ENCODE results near the gene ALK.

Gene ALK

DNA sequence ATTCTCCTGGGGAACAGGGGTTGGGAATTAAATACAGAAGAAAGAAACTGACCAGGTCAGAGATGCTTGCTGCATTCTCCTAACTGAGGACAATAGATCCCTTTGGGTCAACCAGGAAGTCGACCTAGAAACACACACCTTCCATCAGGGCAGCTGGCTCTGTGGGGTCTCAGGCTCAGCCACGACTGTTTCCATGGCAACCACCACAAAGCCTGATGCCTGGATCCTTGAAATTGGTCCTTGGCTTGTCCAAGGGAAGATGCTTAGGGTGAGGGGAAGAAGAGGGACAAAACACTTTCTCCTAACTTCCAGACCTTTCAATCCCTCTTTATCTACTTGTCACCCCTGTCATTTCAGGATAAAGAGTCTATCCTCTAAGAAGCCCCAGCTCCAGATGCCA, 194.4 kb downstream of the ALK start:
- TF ChIP-seq YY1 (IDR thresholded peaks at IDR 0.05; ENCODE audit: low read depth): no peak
- no peak for TF ChIP-seq RAD21 (IDR thresholded peaks at IDR 0.05; ENCODE audit: low read depth)
- TF ChIP-seq TCF12 (IDR thresholded peaks at IDR 0.05; ENCODE audit: low read depth): no peak
- TF ChIP-seq CEBPB (IDR thresholded peaks at IDR 0.05): no peak
- TF ChIP-seq, protein P1, sequence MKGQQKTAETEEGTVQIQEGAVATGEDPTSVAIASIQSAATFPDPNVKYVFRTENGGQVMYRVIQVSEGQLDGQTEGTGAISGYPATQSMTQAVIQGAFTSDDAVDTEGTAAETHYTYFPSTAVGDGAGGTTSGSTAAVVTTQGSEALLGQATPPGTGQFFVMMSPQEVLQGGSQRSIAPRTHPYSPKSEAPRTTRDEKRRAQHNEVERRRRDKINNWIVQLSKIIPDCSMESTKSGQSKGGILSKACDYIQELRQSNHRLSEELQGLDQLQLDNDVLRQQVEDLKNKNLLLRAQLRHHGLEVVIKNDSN (IDR thresholded peaks at IDR 0.05): no peak

DNA sequence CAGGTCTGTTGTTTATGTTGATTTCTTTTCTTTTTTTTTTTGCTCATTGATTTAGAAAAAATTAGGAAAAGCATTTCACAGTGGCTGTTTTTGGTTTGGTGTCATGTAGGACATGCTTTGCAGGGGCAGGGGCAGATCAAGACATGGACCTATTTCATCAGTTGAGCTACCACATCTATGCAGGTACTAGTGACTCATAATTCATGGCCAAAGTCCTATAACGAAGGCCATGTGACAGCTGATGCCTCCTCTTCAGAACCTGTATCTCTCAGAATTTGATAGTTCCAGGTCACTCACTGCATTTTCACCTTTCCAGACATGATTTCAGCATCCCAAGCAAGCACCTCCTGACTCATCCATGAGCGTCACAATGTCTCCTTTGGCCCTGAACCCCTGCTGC, 195.8 kb downstream of the ALK start:
- TF ChIP-seq ZBTB7A (IDR thresholded peaks at IDR 0.05; ENCODE audit: low read depth) (no peak), TEAD4 (IDR thresholded peaks at IDR 0.05) (no peak), TAF1 (IDR thresholded peaks at IDR 0.05; ENCODE audit: low read depth) (no peak), CEBPB (IDR thresholded peaks at IDR 0.05) (no peak), RAD21 (IDR thresholded peaks at IDR 0.05; ENCODE audit: low read depth) (no peak), TCF12 (IDR thresholded peaks at IDR 0.05; ENCODE audit: low read depth) (no peak), FOXM1 (IDR thresholded peaks at IDR 0.05; ENCODE audit: borderline replicate concordance, low read depth) (no peak), CREB1 (IDR thresholded peaks at IDR 0.05; ENCODE audit: low read depth) (no peak), EGR1 (IDR thresholded peaks at IDR 0.05) (no peak), EP300 (IDR thresholded peaks at IDR 0.05; ENCODE audit: borderline replicate concordance) (no peak), NFIC (IDR thresholded peaks at IDR 0.05) (no peak), YY1 (IDR thresholded peaks at IDR 0.05; ENCODE audit: low read depth) (no peak)
- TF ChIP-seq, protein P2, sequence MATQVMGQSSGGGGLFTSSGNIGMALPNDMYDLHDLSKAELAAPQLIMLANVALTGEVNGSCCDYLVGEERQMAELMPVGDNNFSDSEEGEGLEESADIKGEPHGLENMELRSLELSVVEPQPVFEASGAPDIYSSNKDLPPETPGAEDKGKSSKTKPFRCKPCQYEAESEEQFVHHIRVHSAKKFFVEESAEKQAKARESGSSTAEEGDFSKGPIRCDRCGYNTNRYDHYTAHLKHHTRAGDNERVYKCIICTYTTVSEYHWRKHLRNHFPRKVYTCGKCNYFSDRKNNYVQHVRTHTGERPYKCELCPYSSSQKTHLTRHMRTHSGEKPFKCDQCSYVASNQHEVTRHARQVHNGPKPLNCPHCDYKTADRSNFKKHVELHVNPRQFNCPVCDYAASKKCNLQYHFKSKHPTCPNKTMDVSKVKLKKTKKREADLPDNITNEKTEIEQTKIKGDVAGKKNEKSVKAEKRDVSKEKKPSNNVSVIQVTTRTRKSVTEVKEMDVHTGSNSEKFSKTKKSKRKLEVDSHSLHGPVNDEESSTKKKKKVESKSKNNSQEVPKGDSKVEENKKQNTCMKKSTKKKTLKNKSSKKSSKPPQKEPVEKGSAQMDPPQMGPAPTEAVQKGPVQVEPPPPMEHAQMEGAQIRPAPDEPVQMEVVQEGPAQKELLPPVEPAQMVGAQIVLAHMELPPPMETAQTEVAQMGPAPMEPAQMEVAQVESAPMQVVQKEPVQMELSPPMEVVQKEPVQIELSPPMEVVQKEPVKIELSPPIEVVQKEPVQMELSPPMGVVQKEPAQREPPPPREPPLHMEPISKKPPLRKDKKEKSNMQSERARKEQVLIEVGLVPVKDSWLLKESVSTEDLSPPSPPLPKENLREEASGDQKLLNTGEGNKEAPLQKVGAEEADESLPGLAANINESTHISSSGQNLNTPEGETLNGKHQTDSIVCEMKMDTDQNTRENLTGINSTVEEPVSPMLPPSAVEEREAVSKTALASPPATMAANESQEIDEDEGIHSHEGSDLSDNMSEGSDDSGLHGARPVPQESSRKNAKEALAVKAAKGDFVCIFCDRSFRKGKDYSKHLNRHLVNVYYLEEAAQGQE (IDR thresholded peaks at IDR 0.05; ENCODE audit: low read depth): no peak
- TF ChIP-seq, protein P3, sequence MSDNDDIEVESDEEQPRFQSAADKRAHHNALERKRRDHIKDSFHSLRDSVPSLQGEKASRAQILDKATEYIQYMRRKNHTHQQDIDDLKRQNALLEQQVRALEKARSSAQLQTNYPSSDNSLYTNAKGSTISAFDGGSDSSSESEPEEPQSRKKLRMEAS (IDR thresholded peaks at IDR 0.05): no peak
- TF ChIP-seq, protein P1 (IDR thresholded peaks at IDR 0.05): no peak

DNA sequence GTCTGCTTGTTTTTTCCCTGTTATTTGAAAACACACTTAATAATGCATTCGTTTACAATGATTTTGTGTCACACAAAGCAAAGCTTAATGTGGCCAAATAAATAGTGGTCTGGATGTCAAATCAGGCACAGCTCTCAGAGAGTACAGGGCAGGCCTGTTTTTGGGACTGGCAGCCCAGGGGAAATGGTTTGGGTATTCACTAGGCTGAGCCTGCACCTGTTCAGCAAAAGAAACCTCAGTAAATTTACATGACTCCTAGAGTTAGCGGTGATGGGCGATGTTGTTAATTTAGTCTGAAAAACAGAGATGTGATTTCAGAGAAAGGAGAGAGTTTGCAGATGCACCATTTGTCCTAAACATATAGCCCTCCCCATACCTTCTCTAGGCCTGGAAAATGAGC, 197.1 kb downstream of the ALK start:
- TF ChIP-seq, protein P2 (IDR thresholded peaks at IDR 0.05; ENCODE audit: low read depth): no peak
- TF ChIP-seq YY1 (IDR thresholded peaks at IDR 0.05; ENCODE audit: low read depth) (no peak), RAD21 (IDR thresholded peaks at IDR 0.05; ENCODE audit: low read depth) (no peak), CREB1 (IDR thresholded peaks at IDR 0.05; ENCODE audit: low read depth) (no peak), ZBTB7A (IDR thresholded peaks at IDR 0.05; ENCODE audit: low read depth) (no peak), EGR1 (IDR thresholded peaks at IDR 0.05) (no peak), CEBPB (IDR thresholded peaks at IDR 0.05) (no peak), TEAD4 (IDR thresholded peaks at IDR 0.05) (no peak), EP300 (IDR thresholded peaks at IDR 0.05; ENCODE audit: borderline replicate concordance) (no peak), FOXM1 (IDR thresholded peaks at IDR 0.05; ENCODE audit: borderline replicate concordance, low read depth) (no peak), TAF1 (IDR thresholded peaks at IDR 0.05; ENCODE audit: low read depth) (no peak), TCF12 (IDR thresholded peaks at IDR 0.05; ENCODE audit: low read depth) (no peak), NFIC (IDR thresholded peaks at IDR 0.05) (no peak)
- TF ChIP-seq, protein P1 (IDR thresholded peaks at IDR 0.05): no peak
- TF ChIP-seq, protein P3 (IDR thresholded peaks at IDR 0.05): no peak

DNA sequence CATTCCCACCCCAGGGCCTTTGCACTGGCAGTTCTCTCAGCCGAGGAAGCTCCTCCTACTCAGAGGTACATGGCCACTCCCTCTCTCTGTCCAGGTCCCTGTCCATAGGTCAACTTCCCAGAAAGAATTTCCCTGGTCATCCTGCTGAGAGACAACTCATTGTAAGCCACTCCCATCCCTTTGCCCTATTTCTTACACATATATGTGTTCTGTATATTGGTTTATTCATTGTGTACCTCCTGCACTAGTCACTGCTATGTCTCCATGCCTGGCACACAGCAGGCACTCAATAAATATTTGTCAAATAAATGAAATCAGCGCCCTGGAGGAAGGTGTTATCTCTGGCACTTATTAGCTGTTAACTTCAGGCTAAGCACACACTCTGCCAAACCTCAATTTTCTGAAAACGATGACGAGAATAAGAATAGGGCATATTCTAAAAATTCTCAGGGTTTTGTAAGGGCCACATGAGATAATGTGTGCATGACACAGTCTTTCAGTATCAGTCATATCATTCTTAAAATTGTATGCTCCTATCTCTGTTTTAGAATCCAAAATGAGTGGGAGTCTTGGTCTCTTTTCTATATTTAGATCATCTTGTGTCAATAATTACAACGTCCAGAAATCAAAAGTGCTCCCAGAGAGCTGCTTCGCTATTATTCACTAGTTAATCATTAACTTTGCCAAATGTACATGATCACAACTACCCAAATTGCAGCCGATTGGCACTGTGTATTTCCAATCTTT, 198.0 kb downstream of the ALK start:
- TF ChIP-seq RAD21 (IDR thresholded peaks at IDR 0.05; ENCODE audit: low read depth) (no peak), NFIC (IDR thresholded peaks at IDR 0.05) (no peak), EGR1 (IDR thresholded peaks at IDR 0.05) (no peak), FOXM1 (IDR thresholded peaks at IDR 0.05; ENCODE audit: borderline replicate concordance, low read depth) (no peak), TAF1 (IDR thresholded peaks at IDR 0.05; ENCODE audit: low read depth) (no peak), YY1 (IDR thresholded peaks at IDR 0.05; ENCODE audit: low read depth) (no peak), TEAD4 (IDR thresholded peaks at IDR 0.05) (no peak), TCF12 (IDR thresholded peaks at IDR 0.05; ENCODE audit: low read depth) (no peak)
- TF ChIP-seq, protein P1 (IDR thresholded peaks at IDR 0.05): no peak

DNA sequence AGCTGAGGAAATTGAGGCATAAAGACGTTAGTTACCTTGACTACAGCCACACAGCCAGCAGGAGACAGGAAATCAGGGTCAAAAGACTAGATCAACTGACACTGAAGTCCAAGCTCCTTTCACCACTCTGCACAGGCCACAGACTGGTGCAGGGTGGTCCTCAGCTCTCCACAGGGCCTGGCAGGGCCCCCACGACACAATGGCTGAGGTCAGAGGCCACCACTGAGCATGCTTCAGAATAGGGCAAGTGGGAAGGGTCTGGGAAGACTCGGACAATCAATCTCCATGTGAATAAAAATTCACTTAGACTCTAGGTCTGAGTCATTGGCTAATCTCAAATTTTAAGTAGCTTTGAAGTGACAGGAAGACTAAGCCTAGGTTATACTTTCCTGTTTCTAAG, 201.7 kb downstream of the ALK start:
- TF ChIP-seq TAF1 (IDR thresholded peaks at IDR 0.05; ENCODE audit: low read depth): no peak
- TF ChIP-seq, protein P3 (IDR thresholded peaks at IDR 0.05): no peak
- no peak for TF ChIP-seq CREB1 (IDR thresholded peaks at IDR 0.05; ENCODE audit: low read depth)
- no peak for TF ChIP-seq EP300 (IDR thresholded peaks at IDR 0.05; ENCODE audit: borderline replicate concordance)
- TF ChIP-seq FOXM1 (IDR thresholded peaks at IDR 0.05; ENCODE audit: borderline replicate concordance, low read depth): no peak
- no peak for TF ChIP-seq EGR1 (IDR thresholded peaks at IDR 0.05)
- no peak for TF ChIP-seq YY1 (IDR thresholded peaks at IDR 0.05; ENCODE audit: low read depth)
- no peak for TF ChIP-seq CEBPB (IDR thresholded peaks at IDR 0.05)
- TF ChIP-seq, protein P1 (IDR thresholded peaks at IDR 0.05): no peak
- TF ChIP-seq ZBTB7A (IDR thresholded peaks at IDR 0.05; ENCODE audit: low read depth): no peak
- TF ChIP-seq, protein P2 (IDR thresholded peaks at IDR 0.05; ENCODE audit: low read depth): no peak
- no peak for TF ChIP-seq TCF12 (IDR thresholded peaks at IDR 0.05; ENCODE audit: low read depth)
- TF ChIP-seq NFIC (IDR thresholded peaks at IDR 0.05): no peak
- no peak for TF ChIP-seq RAD21 (IDR thresholded peaks at IDR 0.05; ENCODE audit: low read depth)
- TF ChIP-seq TEAD4 (IDR thresholded peaks at IDR 0.05): no peak

Measured in Ishikawa (cell line).